ENCODE data around the gene TRPC4AP.

DNA sequence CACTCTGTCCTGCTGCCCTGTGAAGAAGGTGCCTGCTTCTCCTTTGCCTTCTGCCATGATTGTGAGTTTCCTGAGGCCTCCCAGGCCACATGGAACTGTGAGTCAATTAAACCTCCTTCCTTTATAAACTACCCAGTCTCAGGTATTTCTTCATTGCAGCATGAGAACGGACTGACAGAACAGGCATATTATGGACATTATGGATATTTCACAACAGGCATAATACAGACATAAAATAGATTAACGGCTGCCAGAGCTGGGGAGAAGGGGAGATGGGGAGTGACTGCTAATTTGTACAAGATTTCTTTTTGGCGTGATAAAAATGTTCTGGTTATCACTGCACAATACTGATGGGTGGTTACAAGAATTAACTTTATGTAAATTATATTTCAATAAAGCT lies 29.4 kb downstream of the TRPC4AP start:
- TF ChIP-seq, protein P1, sequence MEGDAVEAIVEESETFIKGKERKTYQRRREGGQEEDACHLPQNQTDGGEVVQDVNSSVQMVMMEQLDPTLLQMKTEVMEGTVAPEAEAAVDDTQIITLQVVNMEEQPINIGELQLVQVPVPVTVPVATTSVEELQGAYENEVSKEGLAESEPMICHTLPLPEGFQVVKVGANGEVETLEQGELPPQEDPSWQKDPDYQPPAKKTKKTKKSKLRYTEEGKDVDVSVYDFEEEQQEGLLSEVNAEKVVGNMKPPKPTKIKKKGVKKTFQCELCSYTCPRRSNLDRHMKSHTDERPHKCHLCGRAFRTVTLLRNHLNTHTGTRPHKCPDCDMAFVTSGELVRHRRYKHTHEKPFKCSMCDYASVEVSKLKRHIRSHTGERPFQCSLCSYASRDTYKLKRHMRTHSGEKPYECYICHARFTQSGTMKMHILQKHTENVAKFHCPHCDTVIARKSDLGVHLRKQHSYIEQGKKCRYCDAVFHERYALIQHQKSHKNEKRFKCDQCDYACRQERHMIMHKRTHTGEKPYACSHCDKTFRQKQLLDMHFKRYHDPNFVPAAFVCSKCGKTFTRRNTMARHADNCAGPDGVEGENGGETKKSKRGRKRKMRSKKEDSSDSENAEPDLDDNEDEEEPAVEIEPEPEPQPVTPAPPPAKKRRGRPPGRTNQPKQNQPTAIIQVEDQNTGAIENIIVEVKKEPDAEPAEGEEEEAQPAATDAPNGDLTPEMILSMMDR (IDR thresholded peaks at IDR 0.05), result no peak
- TF ChIP-seq POLR2AphosphoS5 (IDR thresholded peaks at IDR 0.05), result no peak

Data from upper lobe of left lung (tissue), 4 donors.